Gastroesophageal sphincter (tissue), 3 donors: Measurements from ENCODE around the gene CMIP.

ENCODE experiments used
- EP300 ChIP-seq: sonication (generic); formaldehyde crosslinking; IDR thresholded peaks from one replicate; pipeline ENCODE4 v1.6.1; 2017; ENCODE audit warnings: antibody characterized with exemption, mild to moderate bottlenecking
- POLR2A ChIP-seq, 2 donors: fragments of 450-650 bp; IDR thresholded peaks; one replicate each; pipeline ENCODE4 v1.6.1; 2017; ENCODE audit warnings: antibody characterized with exemption in 2 of 2, mild to moderate bottlenecking in 2 of 2, moderate library complexity in 1 of 2
- POLR2AphosphoS5 ChIP-seq: sonication (generic); formaldehyde crosslinking; IDR thresholded peaks from one replicate; pipeline ENCODE4 v1.6.1; 2017; ENCODE audit warnings: antibody characterized with exemption
- TF ChIP-seq, protein P1 (sequence below), 4 experiments: fragments of 200-600 bp in 2 of 4; fragments of 450-650 bp in 2 of 4; sonication (generic) in 1 of 4; IDR thresholded peaks; one replicate each; pipeline ENCODE4 v1.5.1; 2017 to 2019; ENCODE audit warnings: antibody characterized with exemption in 4 of 4, mild to moderate bottlenecking in 2 of 4, moderate library complexity in 2 of 4

DNA sequence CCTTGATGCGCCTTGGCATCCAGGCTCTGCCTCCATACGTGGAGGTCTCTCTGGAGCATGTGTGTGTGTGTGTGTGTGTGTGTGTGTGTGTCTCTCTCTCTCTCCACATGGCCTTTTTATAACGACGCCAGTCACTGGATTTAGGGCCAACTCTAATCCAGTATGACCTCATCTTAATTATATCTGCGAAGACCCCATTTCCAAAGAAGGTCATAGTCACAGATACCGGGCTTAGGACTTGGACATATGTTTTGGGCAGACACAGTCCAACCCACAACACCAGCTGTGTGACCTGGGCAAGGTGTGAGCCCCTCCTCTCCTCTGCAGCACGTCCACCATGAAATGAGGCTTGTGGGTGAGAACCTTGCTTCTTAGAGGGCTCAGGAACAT is 196.1 kb downstream of the CMIP start:
- TF ChIP-seq, protein P1, sequence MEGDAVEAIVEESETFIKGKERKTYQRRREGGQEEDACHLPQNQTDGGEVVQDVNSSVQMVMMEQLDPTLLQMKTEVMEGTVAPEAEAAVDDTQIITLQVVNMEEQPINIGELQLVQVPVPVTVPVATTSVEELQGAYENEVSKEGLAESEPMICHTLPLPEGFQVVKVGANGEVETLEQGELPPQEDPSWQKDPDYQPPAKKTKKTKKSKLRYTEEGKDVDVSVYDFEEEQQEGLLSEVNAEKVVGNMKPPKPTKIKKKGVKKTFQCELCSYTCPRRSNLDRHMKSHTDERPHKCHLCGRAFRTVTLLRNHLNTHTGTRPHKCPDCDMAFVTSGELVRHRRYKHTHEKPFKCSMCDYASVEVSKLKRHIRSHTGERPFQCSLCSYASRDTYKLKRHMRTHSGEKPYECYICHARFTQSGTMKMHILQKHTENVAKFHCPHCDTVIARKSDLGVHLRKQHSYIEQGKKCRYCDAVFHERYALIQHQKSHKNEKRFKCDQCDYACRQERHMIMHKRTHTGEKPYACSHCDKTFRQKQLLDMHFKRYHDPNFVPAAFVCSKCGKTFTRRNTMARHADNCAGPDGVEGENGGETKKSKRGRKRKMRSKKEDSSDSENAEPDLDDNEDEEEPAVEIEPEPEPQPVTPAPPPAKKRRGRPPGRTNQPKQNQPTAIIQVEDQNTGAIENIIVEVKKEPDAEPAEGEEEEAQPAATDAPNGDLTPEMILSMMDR (IDR thresholded peaks at IDR 0.05), result no peak
- no peak for TF ChIP-seq POLR2A (IDR thresholded peaks at IDR 0.05)
- no peak for TF ChIP-seq POLR2AphosphoS5
- no peak for TF ChIP-seq EP300
